ENCODE data around the gene ADAMTSL2.

ADAMTSL2 gene

GRCh38 chr9:133589454-133590227, 55.1 kb downstream of the ADAMTSL2 start:
- Mint-ChIP-seq H3K27me3 (ENCODE audit: low read depth, poor library complexity) (peaks cover 8% of the 10 kb centered on the region), H3K4me3 (no peak overlapping the region), H3K4me1 (peaks cover 26% of the 10 kb centered on the region), H3K9me3 (peaks cover 6% of the 10 kb centered on the region), H3K27ac (no peak overlapping the region), H3K36me3 (ENCODE audit: low read depth) (no peaks in the 10 kb centered on the region)
- TF ChIP-seq, protein P1, sequence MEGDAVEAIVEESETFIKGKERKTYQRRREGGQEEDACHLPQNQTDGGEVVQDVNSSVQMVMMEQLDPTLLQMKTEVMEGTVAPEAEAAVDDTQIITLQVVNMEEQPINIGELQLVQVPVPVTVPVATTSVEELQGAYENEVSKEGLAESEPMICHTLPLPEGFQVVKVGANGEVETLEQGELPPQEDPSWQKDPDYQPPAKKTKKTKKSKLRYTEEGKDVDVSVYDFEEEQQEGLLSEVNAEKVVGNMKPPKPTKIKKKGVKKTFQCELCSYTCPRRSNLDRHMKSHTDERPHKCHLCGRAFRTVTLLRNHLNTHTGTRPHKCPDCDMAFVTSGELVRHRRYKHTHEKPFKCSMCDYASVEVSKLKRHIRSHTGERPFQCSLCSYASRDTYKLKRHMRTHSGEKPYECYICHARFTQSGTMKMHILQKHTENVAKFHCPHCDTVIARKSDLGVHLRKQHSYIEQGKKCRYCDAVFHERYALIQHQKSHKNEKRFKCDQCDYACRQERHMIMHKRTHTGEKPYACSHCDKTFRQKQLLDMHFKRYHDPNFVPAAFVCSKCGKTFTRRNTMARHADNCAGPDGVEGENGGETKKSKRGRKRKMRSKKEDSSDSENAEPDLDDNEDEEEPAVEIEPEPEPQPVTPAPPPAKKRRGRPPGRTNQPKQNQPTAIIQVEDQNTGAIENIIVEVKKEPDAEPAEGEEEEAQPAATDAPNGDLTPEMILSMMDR (IDR thresholded peaks at IDR 0.05): peak; percentile 47
- no peak for DNase-seq

DNA sequence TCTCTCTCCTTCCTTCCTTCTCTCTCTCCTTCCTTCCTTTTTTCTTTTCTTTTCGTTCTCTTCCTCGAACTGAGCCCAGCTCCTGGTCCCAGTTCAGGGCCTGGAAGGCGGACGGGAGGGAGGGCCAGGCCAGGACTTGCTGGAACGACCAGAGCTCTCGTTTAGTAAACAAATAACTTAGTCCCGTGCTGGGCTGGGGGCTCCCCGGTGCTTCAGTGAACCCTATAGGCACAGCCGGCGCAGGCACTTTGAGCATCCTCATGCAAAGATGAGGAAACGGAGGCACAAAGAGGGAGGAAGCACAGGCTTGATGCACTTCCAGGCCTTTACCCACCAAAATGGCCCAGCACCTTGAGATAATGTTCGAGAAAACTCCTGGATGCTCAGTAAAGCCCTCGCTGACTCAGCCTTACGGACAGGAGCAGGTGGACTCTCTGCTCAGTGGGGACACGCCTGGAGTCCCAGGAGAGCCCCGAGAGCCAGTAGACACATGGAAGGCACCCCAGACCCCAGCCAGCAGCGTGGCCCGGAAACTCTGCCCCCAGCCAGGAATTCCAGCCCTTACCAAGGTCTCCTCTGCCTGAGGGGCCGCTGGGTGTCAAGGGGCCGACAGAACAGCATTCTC, 55.8 kb downstream of the ADAMTSL2 start:
- TF ChIP-seq, protein P1 (IDR thresholded peaks at IDR 0.05): no peak
- H3K4me3 Mint-ChIP-seq: no peak overlapping the region
- H3K36me3 Mint-ChIP-seq (ENCODE audit: low read depth): no peaks in the 10 kb centered on the region
- peaks cover 19% of the 10 kb centered on the region for H3K4me1 Mint-ChIP-seq
- no peak overlapping the region for H3K27ac Mint-ChIP-seq
- H3K9me3 Mint-ChIP-seq: peaks cover 6% of the 10 kb centered on the region
- peaks cover 6% of the 10 kb centered on the region for H3K27me3 Mint-ChIP-seq (ENCODE audit: low read depth, poor library complexity)
- no peak for DNase-seq

GRCh38 chr9:133591116-133591910, 56.8 kb downstream of the ADAMTSL2 start:
- no peak overlapping the region for H3K27ac Mint-ChIP-seq

DNA sequence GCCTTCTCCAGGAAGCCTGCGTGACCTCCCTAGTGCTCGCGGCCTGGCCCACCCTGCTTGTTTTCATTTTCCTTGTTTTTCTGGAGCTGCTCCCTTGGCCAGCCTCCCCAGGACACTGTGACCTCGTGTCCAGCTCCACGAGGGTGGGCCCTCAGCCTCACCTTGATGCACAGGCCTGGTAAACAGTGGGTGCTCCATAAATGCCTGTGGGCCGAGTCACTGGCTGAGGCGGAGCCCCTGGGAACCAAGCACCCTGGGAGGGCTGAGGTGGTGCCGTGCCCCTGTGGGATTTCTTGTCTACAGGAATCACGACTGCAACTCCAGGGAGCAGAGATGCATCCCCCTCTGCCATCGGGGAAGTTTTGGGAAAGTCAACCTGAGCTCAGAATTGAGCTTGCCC, 57.5 kb downstream of the ADAMTSL2 start:
- Mint-ChIP-seq H3K9me3 (peaks cover 22% of the 10 kb centered on the region), H3K27ac (no peak overlapping the region), H3K4me3 (no peak overlapping the region), H3K36me3 (ENCODE audit: low read depth) (peaks cover under 1% of the 10 kb centered on the region), H3K27me3 (ENCODE audit: low read depth, poor library complexity) (peaks cover 5% of the 10 kb centered on the region), H3K4me1 (peaks cover 2% of the 10 kb centered on the region)
- no peak for DNase-seq
- TF ChIP-seq, protein P1 (IDR thresholded peaks at IDR 0.05): no peak

More at GRCh38 chr9:133591116-133591910, 56.8 kb downstream of the ADAMTSL2 start:
- TF ChIP-seq, protein P1 (IDR thresholded peaks at IDR 0.05): no peak
- no peak for DNase-seq
- Mint-ChIP-seq H3K9me3 (peaks cover 15% of the 10 kb centered on the region), H3K4me1 (peaks cover 9% of the 10 kb centered on the region), H3K36me3 (ENCODE audit: low read depth) (no peaks in the 10 kb centered on the region), H3K27me3 (ENCODE audit: low read depth, poor library complexity) (peaks cover 5% of the 10 kb centered on the region), H3K4me3 (no peak overlapping the region)

GRCh38 chr9:133592731-133593409, 58.4 kb downstream of the ADAMTSL2 start:
- Mint-ChIP-seq H3K9me3 (peaks cover 31% of the 10 kb centered on the region), H3K4me1 (no peaks in the 10 kb centered on the region), H3K36me3 (ENCODE audit: low read depth) (peaks cover 10% of the 10 kb centered on the region), H3K4me3 (no peak overlapping the region), H3K27ac (no peak overlapping the region), H3K27me3 (ENCODE audit: low read depth, poor library complexity) (peaks cover 5% of the 10 kb centered on the region)
- TF ChIP-seq, protein P1 (IDR thresholded peaks at IDR 0.05): no peak
- DNase-seq: no peak

All from nephron progenitor cell (in vitro differentiated cells).